C4-2B (cell line): ENCODE data around the gene MLXIP.

Source experiments
- H3K27ac ChIP-seq: fragments of 450-650 bp; 2 replicates; pipeline ENCODE4 v1.5.1; 2017
- CTCF ChIP-seq: fragments of 450-650 bp; conservative IDR thresholded peaks from 2 replicates; pipeline ENCODE4 v1.5.1; 2017; ENCODE audit warnings: mild to moderate bottlenecking
- ZFX ChIP-seq: fragments of 450-650 bp; IDR thresholded peaks from 2 replicates; pipeline ENCODE4 v1.6.1; 2017

MLXIP gene

GRCh38 chr12:122137681-122138080 lies 59.1 kb downstream of the MLXIP start:
- no peak overlapping the region for H3K27ac ChIP-seq
- TF ChIP-seq CTCF (no peak), ZFX (no peak)

- TF ChIP-seq CTCF (no peak), ZFX (no peak)
- H3K27ac ChIP-seq = no peak overlapping the region
Observed at GRCh38 chr12:122138181-122138580, 59.6 kb downstream of the MLXIP start.

GRCh38 chr12:122138616-122139015 lies 60.1 kb downstream of the MLXIP start:
- TF ChIP-seq CTCF (no peak), ZFX (no peak)
- no peak overlapping the region for H3K27ac ChIP-seq

GRCh38 chr12:122139266-122139665 lies 60.7 kb downstream of the MLXIP start:
- TF ChIP-seq CTCF (no peak), ZFX (no peak)
- no peak overlapping the region for H3K27ac ChIP-seq

GRCh38 chr12:122139941-122140340 lies 61.4 kb downstream of the MLXIP start:
- TF ChIP-seq CTCF (no peak), ZFX (no peak)
- H3K27ac ChIP-seq = no peak overlapping the region

GRCh38 chr12:122140467-122141257 lies 62.1 kb downstream of the MLXIP start:
- no peak for TF ChIP-seq ZFX
- TF ChIP-seq CTCF = no peak
- H3K27ac ChIP-seq = no peak overlapping the region

- H3K27ac ChIP-seq = no peak overlapping the region
- TF ChIP-seq ZFX (no peak), CTCF (no peak)
Observed at GRCh38 chr12:122141911-122142725, 63.6 kb downstream of the MLXIP start.
